ACHN (cell line): ENCODE measurements around the gene HMGCL.
A peak's percentile ranks its signal among the peaks of the same experiment; 100 is the strongest.
"Not testable (repeated sequence)": the region's sequence is repeated elsewhere in the genome, so short reads cannot be mapped to it uniquely, and the experiment has no call there.

Experiments used
- DNase-seq: peaks from one replicate; pipeline ENCODE4 v3.0.0-alpha.2; 2015
- in situ Hi-C: cut with HindIII; loops from 2 replicates; pipeline ENCODE4 v1.10.0; 2017; ENCODE audit warnings: low sequenced_read_pairs, low pct_ligation_motif_present, low pct_unique_long_range_greater_than_20kb

Gene HMGCL

DNA sequence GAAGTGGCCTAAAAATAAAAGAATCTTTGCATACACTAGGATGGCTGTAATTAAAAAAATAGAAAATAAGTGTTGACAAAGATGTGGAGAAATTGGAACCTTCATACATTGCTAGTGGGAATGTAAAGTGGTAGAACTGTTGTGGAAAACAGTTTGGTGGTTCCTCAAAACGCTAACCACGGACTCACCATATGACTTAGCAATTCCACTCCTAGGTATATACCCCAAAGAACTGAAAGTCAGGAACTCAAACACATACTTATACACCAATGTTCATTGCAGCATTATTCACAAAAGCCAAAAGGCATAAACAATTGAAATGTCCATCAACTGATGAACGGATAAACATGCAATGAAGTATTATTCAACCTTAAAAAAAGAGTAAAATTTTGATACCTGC lies 10.8 kb upstream of the HMGCL start:
- no peak for DNase-seq
- in situ Hi-C loops: no loop called here

DNA sequence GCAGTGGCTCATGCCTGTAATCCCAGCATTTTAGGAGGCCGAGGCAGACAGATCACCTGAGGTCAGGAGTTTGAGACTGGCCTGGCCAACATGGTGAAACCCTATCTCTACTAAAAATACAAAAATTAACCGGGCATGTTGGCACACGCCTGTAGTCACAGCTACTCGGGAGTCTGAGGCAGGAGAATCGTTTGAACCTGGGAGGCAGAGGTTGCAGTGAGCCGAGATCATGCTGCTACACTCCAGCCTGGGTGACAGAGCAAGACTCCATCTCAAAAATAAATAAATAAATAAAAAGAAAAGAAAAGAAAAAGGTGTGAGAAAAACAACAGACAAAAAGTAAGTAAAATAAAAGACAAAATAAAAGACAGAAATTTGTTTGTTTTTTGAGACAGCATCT lies 8.9 kb upstream of the HMGCL start:
- DNase-seq, in situ Hi-C loops: not testable (repeated sequence)

DNA sequence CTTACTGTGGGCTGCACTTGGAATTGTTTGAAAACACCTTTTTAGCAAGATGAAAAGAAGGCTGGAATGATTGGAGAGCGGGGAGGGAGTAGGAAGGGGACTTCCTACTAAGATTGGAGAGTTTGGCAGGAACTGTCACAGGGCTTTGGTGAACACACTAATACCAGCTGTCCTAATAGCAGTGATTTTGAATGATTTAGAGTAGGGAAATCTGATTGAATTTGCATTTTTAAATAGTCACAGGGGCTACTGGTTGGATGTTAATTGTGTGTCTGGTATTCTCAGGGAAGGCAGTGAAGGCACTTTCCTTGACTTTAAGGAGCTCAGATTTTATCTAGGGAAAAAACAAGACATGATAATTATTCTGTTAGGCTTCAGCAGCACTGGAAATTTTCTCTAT lies 2.5 kb upstream of the HMGCL start:
- in situ Hi-C loops: no loop called here
- no peak for DNase-seq

DNA sequence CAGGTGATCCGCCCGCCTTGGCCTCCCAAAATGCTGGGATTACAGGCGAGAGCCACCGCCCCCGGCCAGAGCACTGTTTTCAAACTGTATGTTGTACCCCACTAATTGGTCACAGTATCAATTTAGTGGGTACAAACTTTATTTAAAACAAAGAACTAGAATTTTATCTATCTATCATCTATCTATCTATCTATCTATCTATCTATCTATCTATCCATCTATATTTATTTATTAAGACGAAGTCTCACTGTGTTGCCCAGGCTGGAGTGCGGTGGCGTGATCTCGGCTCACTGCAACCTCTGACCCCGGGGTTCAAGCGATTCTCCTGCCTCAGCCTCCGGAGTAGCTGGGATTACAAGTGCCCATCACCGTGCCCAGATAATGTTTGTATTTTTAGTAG lies 1.4 kb upstream of the HMGCL start:
- DNase-seq, in situ Hi-C loops: not testable (repeated sequence)

DNA sequence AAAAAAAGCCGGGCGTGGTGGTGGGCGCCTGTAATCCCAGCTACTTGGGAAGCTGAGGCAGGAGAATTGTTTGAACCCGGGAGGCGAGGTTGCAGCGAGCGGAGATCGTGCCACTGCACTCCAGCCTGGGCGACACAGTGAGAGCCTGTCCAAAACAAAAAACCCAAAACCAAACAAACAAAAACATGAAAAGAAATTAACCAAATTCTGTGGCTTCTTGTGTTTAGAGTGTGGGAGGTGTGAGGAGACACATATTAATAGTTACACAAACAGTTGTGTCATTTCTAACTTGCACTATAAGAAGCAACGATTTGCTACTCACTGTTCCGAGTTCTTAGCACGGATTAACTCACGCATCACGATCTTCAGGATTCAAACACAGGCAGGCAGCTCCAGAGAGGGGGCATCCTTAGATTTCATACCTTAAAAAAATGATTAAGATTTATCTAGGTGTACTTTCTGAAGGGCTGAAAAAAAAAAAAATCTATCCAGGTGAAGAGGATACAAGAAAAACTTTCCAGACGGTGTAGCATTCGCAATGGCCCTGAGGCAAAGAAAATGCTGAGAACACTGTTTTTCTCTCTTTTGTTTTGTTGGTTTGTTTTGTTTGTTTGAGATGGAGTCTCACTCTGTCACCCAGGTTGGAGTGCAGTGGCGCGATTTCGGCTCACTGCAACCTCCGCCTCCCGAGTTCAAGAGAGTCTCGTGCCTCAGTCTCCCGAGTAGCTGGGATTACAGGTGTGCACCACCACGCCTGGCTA lies 713 bp upstream of the HMGCL start:
- no peak for DNase-seq
- in situ Hi-C loops: no loop called here

DNA sequence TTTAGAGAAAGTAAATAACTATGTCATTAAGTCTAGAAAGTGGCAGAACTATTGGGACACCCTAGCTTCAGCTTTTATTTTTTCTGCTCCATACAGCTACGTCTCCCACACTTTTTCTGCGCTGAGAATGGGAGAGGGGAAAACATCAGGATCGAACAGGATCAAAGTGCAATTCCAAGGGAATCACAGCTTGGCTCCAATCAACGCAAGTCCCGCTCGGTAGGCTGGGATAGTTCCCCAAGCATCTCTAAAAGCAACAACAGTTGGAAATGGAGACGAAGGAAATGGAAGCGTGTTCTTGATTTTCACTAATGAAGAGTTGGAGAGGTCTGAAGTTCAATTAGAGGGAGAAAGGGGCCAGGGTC lies 536 bp downstream of the HMGCL start:
- no peak for DNase-seq
- in situ Hi-C loops: no loop called here

DNA sequence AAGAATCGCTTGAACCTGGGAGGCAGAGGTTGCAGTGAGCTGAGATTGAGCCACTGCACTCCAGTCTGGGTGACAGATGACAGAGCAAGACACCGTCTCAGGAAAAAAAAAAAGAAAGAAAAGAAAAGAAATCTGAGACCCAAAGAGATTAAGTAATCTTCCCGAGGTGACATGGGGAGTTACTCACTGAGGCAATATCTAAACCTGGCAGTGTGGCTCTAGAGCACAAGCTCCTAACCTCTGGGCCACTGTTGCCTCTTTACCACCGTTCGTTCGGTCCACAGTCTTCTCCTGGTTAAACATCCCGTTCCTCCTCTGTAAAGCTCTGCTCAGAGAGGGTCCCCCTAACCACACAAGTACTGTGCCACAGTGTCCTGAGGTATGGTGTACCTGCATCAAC lies 1.5 kb downstream of the HMGCL start:
- in situ Hi-C loops: no loop called here
- DNase-seq: no peak

DNA sequence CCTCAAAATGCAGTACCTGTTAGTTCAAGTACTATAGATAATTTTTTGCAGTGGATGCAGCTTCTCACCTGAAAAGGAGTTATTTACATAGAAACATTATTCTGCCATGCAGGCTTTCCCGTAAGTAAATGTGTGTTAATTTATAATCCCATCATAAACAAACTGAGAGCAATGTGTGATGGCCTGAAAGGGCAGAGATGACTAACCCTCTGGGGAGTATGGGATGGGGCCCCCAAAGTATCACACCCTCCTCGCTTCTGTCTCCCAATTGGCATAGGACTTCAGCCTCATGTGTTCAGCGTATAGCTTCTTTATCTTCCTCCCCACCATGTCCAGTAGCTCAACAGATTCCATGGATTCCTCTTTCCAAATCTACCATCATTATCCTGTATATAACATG lies 7.6 kb downstream of the HMGCL start:
- no peak for DNase-seq
- in situ Hi-C loops: no loop called here

DNA sequence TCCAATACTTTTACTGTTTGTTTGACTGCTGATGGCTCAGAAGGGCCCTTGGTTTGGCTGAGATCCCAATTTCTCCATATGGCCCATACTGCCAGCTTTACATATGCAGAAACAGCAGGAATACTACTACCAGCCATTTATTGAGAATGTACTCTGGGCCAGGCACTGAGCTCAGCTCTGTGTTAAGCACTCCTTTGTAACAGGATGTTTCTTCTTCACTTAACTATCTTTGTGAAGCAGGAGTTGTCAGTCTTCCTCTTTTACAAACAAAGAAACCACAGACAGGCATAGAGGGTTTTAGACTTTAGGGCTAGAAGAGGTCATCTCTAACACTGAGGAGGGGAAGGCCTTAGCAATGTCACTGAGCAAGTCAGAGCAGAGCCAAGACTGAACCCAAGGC lies 8.3 kb downstream of the HMGCL start:
- in situ Hi-C loops: no loop called here
- DNase-seq: no peak

DNA sequence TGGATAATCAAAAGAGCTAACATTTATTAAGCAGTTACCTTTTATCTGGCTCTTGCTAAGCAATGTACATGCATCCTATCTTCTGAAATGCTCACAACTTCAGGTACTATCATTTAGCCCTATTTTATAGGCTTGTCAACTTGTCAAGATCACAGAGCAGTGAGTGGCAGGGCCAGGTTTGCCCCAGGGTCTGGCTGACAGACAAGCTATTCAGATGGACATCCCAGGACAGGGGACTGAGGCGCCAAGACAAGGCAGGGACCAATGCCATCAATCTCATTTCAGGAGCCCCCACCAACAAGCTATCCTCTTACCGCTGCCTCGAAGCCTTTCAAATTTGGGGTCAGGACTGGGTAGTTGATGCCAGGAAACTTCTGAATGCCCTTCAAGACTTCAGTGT lies 8.9 kb downstream of the HMGCL start:
- in situ Hi-C loops: no loop called here
- no peak for DNase-seq

DNA sequence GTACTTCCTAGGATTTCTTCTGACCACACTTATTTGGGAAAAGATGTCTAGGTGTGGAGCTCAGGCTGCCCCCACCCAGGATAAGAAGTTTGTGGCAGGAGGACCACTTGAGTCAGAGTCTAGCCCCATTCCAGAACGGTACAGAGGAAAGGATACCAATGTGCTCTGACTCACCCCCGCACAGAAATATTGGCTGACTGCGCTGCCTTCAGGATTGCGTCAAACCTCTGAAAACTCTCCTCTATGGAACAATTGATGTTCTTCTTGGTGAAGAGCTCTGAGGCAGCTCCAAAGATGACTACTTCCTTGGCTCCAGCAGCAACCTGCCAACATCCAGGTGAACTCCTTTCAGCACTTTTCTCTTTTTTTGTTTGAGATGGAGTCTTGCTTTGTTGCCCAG lies 11.2 kb downstream of the HMGCL start:
- DNase-seq: no peak
- in situ Hi-C loops: no loop called here

DNA sequence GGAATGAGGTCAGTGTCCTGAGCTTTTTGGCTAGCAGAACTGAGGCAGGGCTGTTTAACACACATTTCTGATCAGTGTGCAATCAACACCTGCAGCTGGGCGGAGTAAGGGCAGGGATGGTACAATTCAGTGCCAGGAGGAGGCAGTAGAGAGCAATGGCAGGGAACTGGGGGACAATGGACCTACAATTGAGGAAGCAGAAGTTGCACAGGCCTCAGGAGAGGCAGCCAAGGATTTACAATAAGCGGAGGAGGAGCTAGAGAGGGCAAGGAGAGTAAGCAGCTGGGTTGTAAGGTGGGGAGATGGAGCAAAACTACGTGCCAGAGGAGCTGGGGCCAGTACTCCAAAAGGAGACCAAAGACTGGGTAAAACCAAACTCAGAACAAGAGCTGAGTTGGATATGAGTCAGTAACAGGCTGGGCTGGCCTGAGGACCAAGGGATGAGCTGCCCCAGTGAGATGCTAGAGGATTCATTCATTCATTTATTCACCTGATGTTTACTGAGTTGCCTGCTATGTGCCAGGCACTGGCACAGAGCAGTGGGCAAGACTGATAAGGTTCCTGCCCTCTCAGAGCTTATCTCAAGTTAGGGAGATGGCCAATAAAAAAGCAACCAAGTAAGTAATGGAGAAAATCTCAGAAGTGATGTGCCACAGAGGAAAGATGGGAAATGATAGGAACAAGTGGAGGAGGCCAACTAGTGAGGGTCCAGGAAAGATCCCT lies 14.2 kb downstream of the HMGCL start:
- in situ Hi-C loops: no loop called here
- peak; percentile 53 for DNase-seq

DNA sequence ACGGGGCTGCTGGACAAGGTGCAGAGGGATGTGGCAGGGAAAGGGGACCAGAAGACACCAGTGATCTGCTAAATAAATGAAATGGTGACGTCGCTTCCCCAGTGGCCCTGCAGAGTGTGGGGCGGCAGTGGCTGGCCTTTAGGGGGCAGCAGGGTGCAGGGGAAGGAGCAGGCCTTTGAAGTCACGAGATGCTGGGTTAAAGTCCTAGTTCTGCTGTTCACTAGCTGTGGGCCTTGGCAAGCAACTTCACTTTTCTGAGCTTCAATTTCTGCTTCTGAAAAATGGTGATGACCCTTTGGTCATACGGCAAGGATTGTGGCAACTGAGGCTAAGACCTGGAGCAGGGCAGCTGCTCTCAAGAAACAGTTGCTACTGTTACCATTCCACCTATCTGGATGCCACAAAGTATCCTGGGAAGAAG lies 15.5 kb downstream of the HMGCL start:
- in situ Hi-C loops: no loop called here

DNA sequence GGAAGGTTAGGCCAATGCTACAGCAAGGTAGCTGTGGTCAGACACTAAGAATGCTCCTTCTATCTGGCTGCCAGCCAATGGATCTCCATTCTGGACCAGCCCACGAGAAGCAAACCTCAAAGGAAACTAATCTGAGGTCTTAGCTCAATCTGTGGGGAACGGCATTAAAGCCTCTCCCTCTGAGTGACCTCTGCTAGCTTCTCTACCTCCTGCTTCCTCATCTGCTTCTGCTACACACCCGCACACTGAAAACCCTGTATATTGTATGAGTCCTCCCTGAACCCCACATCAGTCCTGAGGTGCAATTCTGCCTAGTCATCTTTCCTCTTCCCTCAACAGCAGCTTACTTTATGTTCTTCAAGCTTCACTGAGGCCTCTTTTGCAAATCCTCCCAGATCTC lies 17.8 kb downstream of the HMGCL start:
- DNase-seq: no peak
- in situ Hi-C loops: no loop called here

More for the DNA sequence above, 15.5 kb downstream of the HMGCL start:
- peak; percentile 69 for DNase-seq

DNA sequence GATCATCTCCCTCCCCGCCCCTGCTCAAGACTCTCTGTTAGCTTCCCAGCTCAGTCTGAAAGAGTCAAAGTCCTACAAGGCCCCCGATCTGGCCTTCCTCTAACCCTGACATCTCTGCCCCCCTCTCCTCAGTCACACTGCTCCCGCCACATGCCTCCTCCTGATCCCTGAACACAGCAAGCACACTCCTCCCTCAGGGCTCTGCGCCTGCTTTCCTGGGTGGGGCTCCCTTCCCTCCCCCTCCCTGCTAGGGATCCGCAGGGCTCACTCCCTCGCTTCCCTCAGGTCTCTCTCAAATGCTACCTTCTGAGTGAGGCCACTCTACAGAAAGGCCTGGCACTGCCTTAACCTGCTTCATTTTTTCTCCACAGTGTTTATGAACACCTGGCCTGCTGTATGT lies 18.9 kb downstream of the HMGCL start:
- DNase-seq: no peak
- in situ Hi-C loops: no loop called here

DNA sequence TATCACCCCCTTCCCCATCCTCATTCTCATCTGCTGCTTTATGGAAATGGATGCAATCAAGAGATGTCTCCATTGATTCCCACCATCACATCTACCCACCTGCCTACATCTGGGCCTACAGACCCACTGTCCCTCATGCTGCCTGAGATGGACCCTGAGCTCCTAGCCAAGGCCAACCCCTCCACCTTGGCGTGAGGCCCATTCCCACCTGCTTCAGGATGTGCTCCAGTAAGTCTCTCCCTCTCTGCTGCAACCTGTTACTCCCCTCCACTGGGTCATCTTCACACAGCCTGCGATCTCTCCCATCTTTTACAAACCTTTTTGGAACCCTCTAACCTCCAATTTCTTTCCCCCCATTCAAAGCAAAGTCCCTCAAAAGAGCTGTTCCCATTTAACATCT lies 20.2 kb downstream of the HMGCL start:
- in situ Hi-C loops: no loop called here
- DNase-seq: no peak

DNA sequence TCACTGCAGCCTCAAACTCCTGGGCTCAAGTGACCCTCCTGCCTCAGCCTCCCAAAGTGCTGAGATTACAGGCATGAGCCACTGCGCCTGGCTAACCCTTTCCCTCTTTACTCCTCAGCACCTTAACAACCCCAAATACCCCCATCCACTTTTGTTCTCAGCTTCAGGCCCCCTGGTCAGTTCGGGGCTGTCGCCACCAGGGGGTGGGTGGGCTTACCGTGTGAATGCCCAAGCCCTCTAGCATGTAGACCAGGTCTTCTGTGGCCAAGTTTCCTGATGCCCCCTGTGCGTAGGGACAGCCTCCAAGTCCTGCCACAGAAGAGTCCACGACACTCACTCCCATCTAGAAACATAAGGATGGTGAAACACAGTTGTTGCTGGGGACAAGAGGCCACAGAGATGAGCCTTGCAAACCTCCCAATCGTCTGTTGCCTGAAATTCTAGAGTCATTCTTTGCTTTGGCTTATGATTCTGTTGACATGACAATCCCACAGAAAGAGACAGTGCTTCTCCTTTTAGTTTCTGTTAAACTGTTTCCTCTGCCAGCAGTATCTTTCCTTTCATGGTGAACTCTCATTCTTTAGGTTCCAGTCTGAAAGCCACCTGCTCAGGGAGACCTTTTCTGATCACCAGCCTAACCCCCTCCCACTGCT lies 20.9 kb downstream of the HMGCL start:
- in situ Hi-C loops: no loop called here
- DNase-seq: no peak

DNA sequence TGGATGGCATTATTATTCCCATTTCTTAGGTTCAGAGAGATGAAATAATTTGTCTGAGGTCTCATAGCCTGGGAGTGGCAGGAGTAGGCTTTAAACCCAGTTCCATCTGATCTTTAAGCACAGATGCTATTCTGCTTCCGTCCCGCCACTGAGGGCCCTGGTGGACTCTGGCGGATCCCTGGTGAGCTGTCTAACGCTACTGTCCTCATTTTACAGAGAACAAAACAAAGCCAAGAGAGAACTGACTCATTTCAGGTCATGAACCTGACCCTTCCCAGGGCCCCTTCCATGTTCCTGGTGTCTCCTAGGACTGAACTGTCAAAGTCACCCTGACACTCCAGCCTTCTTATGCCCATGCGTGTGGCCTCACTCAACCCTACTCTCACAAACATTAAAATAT lies 21.6 kb downstream of the HMGCL start:
- in situ Hi-C loops: no loop called here
- no peak for DNase-seq

DNA sequence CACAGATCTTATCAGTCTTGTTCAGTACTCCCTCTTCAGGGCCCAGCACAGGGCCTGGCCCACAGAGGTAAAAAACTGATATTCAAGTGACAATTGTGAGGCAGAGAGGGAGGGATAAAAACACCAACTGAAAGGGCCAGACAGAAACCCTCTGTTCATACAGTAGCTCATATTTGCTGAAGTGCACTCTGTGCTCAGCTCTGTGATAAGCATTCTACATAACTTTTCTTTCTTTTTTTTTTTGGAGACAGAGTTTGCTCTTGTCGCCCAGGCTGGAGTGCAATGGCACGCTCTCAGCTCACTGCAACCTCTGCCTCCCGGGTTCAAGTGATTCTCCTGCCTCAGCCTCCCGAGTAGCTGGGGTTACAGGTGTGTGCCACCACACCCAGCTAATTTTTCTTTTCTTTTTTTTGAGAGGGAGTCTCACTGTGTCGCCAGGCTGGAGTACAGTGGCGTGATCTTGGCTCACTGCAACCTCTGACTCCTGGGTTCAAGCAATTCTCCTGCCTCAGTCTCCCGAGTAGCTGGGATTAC lies 22.4 kb downstream of the HMGCL start:
- DNase-seq, in situ Hi-C loops: not testable (repeated sequence)

DNA sequence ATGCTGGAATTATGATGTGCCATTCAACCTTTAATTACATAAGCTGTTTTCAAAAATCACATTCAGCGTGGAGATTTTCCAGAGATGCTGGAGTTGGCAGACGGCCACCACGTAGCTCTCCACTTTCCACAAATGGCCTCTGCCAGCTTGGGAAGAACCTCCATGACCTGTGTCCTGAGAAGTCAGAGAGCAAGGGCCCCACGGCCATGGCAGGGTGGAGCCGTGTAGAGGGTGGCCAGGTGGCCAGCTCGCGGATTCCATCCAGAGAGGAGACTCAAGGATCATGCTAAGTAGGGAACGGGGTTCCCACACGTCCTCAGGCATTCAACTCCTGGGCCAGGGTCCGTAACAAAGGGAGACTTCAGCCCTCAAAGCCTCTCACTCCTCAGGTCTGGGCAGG lies 23.4 kb downstream of the HMGCL start:
- in situ Hi-C loops: no loop called here
- DNase-seq: no peak
